Natural killer cell (primary cell): ENCODE measurements around the gene SLC25A52. TPM values are rescaled to one million over a fixed set of nuclear protein-coding genes. Genes with fewer than 3 reads are reported as not detected.

Source experiments
- ATAC-seq, 3 donors: fragments of 150-1000 bp in 2 of 3; fragments of 200-7000 bp in 1 of 3; cut with Tn5 transposase; 1 replicate in 1 of 3; 2 replicates in 2 of 3; pipeline ENCODE4 v1.10.0; 2021; ENCODE audit warnings: mild to moderate bottlenecking in 2 of 3, moderate library complexity in 2 of 3
- DNase-seq, 2 donors: peaks; one replicate each; pipeline versions ENCODE4 v3.0.0 to v3.0.0-alpha.2; 2013 to 2021; ENCODE audit warnings: mixed read lengths in 1 of 2
- H3K27ac ChIP-seq: one replicate; pipeline ENCODE4 v1.5.1; 2013; ENCODE audit warnings: mild to moderate bottlenecking, low read length
- H3K27me3 ChIP-seq: one replicate; pipeline ENCODE4 v1.6.1; 2013; ENCODE audit warnings: low read length; ENCODE audit not compliant: control insufficient read depth, insufficient read depth
- H3K36me3 ChIP-seq: one replicate; pipeline ENCODE4 v1.6.1; 2013; ENCODE audit warnings: low read length; ENCODE audit not compliant: control insufficient read depth, insufficient read depth
- H3K4me1 ChIP-seq: one replicate; pipeline ENCODE4 v1.6.1; 2013; ENCODE audit warnings: low read length; ENCODE audit not compliant: control insufficient read depth, insufficient read depth
- H3K4me3 ChIP-seq: one replicate; pipeline ENCODE4 v1.5.1; 2013; ENCODE audit warnings: low read length
- H3K9me3 ChIP-seq: one replicate; pipeline ENCODE4 v1.6.1; 2013; ENCODE audit warnings: low read length; ENCODE audit not compliant: control insufficient read depth, insufficient read depth
- H3K27ac Mint-ChIP-seq, 2 donors: one replicate each; pipeline ENCODE4 v1.8.0; 2022; ENCODE audit warnings: mild to moderate bottlenecking in 2 of 2, mixed read lengths in 2 of 2, moderate library complexity in 1 of 2
- H3K27me3 Mint-ChIP-seq, 2 donors: one replicate each; pipeline ENCODE4 v1.8.0; 2022; ENCODE audit warnings: low read depth in 2 of 2, mixed read lengths in 2 of 2
- H3K36me3 Mint-ChIP-seq: one replicate; pipeline ENCODE4 v1.8.0; 2022; ENCODE audit warnings: mixed read lengths
- H3K4me1 Mint-ChIP-seq, 2 donors: one replicate each; pipeline ENCODE4 v1.8.0; 2022; ENCODE audit warnings: mixed read lengths in 2 of 2
- H3K4me3 Mint-ChIP-seq: one replicate; pipeline ENCODE4 v1.8.0; 2022; ENCODE audit warnings: mild to moderate bottlenecking, moderate library complexity, mixed read lengths
- H3K9me3 Mint-ChIP-seq, 2 donors: one replicate each; pipeline ENCODE4 v1.8.0; 2022; ENCODE audit warnings: mixed read lengths in 2 of 2
- WGBS: methylation state at CpG from one replicate; pipeline ENCODE4 v1.1.7; 2013; ENCODE audit warnings: missing lambda C conversion rate; ENCODE audit not compliant: insufficient coverage; 5-methylcytosine and 5-hydroxymethylcytosine counted together
- intact Hi-C: fragments of 100-400 bp; cut with micrococcal nuclease; formaldehyde crosslinking; loops from one replicate; pipeline ENCODE4 v1.14.2; 2022
- total RNA-seq, 4 donors: library from RNA; stranded (reverse); fragments of 120-200 nt in 1 of 4; gene quantifications; one replicate each; pipeline versions ENCODE4 v1.2.3 to v1.2.4, GENCODE V29; 2013 to 2022
- TF ChIP-seq, protein P1 (sequence below): fragments of 200-600 bp; IDR thresholded peaks from one replicate; pipeline ENCODE4 v1.8.0; 2022; ENCODE audit warnings: antibody characterized with exemption

SLC25A52 gene
- total RNA-seq, 3 donors from 2014 or later (not counting 1 experiment from before 2014, with no cell fraction given): 0.40 to 1.1 TPM; not detected in 1

DNA sequence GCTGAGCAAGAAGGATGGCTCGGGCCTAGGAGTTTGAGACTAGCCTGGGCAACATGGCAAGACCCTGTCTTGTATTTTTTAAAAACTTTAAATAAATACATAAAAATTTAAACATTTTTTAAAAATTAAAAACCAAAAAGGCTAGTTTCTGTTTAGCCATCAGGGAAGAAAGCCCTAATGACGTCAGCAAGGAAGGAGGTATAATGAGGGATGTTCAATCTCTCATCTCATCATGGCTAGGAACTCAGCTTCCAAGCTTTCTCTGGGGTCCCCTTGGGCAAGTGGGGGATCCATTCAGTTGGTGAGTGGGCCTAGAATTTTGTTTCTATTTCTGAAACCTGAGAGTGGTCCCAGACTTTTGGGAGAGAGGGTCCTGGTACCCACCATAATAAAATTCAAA, 35.1 kb upstream of the SLC25A52 start:
- H3K9me3 Mint-ChIP-seq: no peaks in the 10 kb centered on the region
- Histone ChIP-seq H3K27ac (no peak overlapping the region), H3K27me3 (no peaks in the 10 kb centered on the region), H3K36me3 (no peaks in the 10 kb centered on the region), H3K4me1 (peaks cover 11% of the 10 kb centered on the region), H3K4me3 (no peak overlapping the region), H3K9me3 (no peaks in the 10 kb centered on the region)
- WGBS: 83% methylated on average over 2 of the region's 2 CpGs
- TF ChIP-seq, protein P1, sequence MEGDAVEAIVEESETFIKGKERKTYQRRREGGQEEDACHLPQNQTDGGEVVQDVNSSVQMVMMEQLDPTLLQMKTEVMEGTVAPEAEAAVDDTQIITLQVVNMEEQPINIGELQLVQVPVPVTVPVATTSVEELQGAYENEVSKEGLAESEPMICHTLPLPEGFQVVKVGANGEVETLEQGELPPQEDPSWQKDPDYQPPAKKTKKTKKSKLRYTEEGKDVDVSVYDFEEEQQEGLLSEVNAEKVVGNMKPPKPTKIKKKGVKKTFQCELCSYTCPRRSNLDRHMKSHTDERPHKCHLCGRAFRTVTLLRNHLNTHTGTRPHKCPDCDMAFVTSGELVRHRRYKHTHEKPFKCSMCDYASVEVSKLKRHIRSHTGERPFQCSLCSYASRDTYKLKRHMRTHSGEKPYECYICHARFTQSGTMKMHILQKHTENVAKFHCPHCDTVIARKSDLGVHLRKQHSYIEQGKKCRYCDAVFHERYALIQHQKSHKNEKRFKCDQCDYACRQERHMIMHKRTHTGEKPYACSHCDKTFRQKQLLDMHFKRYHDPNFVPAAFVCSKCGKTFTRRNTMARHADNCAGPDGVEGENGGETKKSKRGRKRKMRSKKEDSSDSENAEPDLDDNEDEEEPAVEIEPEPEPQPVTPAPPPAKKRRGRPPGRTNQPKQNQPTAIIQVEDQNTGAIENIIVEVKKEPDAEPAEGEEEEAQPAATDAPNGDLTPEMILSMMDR: no peak
- intact Hi-C loops: no loop called here
- ATAC-seq: no peak
- no peaks in the 10 kb centered on the region for H3K36me3 Mint-ChIP-seq
- H3K4me1 Mint-ChIP-seq: peaks cover 16 to 17% of the 10 kb centered on the region in 2 donors
- no peak overlapping the region for H3K27ac Mint-ChIP-seq
- no peak for DNase-seq
- no peak overlapping the region for H3K4me3 Mint-ChIP-seq
- no peaks in the 10 kb centered on the region for H3K27me3 Mint-ChIP-seq

DNA sequence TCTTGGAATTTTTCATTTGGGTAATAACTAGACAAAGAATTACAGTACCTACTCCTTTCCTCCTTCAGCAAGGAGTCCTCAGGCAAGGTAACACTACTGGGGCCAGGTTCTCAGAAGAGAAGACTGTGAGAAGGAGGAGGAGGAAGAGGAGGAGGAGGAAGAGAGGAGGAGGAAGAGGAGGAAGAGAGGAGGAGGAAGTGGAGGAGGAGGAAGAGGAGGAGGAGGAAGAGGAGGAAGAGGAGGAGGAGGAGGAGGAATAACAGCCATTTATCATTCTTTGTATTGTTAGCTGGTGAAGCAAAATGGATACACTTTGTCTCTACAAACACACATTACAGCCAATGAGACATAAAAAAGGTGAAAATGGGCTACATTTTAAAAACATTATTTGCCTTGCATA, 32.9 kb upstream of the SLC25A52 start:
- no peaks in the 10 kb centered on the region for H3K27me3 ChIP-seq
- Mint-ChIP-seq H3K9me3 (no peaks in the 10 kb centered on the region), H3K36me3 (no peaks in the 10 kb centered on the region), H3K27me3 (no peaks in the 10 kb centered on the region), H3K4me1 (peaks cover 16 to 17% of the 10 kb centered on the region in 2 donors), H3K27ac (no peak overlapping the region), H3K4me3 (no peak overlapping the region)
- ATAC-seq (no peak), DNase-seq (no peak)
- H3K36me3 ChIP-seq: no peaks in the 10 kb centered on the region
- no peaks in the 10 kb centered on the region for H3K9me3 ChIP-seq
- peaks cover 11% of the 10 kb centered on the region for H3K4me1 ChIP-seq
- H3K4me3 ChIP-seq: no peak overlapping the region
- TF ChIP-seq, protein P1: no peak
- intact Hi-C loops: no loop called here
- no peak overlapping the region for H3K27ac ChIP-seq

DNA sequence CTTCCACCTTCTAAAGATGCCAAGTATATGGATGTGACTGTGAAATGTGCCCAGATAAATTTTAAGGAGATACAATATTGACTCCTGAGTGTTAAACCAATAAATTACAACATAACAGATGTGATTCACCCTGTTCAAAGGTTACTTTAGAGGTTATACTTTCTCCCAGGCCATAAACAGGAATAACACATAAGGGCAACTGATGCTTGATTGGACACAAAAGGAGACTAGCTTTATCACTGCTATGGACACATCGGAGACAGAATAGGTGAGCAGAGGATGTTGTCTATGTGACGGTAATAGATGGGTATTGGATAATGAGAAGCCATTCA, 31.9 kb upstream of the SLC25A52 start:
- DNase-seq (no peak), ATAC-seq (no peak)
- no peaks in the 10 kb centered on the region for H3K9me3 ChIP-seq
- H3K27me3 ChIP-seq: no peaks in the 10 kb centered on the region
- no peaks in the 10 kb centered on the region for H3K36me3 ChIP-seq
- 97% methylated on average over 2 of the region's 2 CpGs for WGBS
- Mint-ChIP-seq H3K36me3 (no peaks in the 10 kb centered on the region), H3K27ac (peak overlapping the region in 1 of 2 donors; percentile 39), H3K9me3 (no peaks in the 10 kb centered on the region), H3K4me3 (no peak overlapping the region), H3K27me3 (peaks cover 0 to 3% of the 10 kb centered on the region in 2 donors), H3K4me1 (peaks cover 16 to 17% of the 10 kb centered on the region in 2 donors)
- no peak overlapping the region for H3K27ac ChIP-seq
- H3K4me1 ChIP-seq: peaks cover 11% of the 10 kb centered on the region
- no peak overlapping the region for H3K4me3 ChIP-seq
- intact Hi-C loops: no loop called here
- TF ChIP-seq, protein P1: no peak

DNA sequence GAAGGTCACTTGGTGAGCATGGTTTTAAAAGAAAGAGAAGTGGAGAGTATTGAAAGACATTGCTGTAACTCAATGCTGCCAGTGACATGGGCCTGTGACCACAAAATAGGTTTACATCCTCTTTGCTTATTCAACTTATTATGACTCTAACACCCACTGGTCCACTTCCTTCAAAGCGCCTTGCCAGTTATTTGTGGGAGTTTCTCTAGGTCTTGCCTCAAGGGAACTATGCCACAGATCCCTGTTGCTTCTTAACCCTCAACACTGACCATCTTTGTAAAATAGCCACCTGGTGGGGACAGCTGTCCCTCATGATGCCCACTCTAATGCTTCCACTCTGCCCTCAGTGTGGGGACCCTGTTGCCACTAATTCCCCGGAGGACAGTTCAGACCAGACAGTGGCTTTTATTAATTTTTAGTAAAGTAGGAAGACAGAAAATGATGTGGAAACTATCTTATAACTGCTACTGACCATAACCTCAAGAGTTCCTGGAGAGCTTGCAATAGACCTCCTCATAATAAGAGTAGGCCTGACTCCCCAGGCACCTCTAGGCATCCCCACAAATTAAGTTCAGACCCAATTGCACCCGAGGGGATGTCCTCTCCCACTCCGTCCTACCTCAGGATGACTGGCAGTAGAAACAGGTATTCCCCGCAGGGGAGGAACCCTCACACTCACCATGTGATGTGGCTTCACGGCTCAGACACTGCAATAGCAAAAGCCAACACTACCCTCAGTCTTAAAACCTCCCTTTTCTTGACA, 31.3 kb upstream of the SLC25A52 start:
- peaks cover 16 to 17% of the 10 kb centered on the region in 2 donors for H3K4me1 Mint-ChIP-seq
- peak overlapping the region in 1 of 2 donors; percentile 39 for H3K27ac Mint-ChIP-seq
- DNase-seq: no peak
- TF ChIP-seq, protein P1: no peak
- H3K27me3 Mint-ChIP-seq: peaks cover 0 to 3% of the 10 kb centered on the region in 2 donors
- Histone ChIP-seq H3K27me3 (no peaks in the 10 kb centered on the region), H3K4me1 (peaks cover 11% of the 10 kb centered on the region), H3K27ac (no peak overlapping the region), H3K4me3 (no peak overlapping the region), H3K9me3 (no peaks in the 10 kb centered on the region), H3K36me3 (no peaks in the 10 kb centered on the region)
- H3K9me3 Mint-ChIP-seq: no peaks in the 10 kb centered on the region
- intact Hi-C loops: no loop called here
- WGBS: 44% methylated on average over 6 of the region's 6 CpGs
- H3K4me3 Mint-ChIP-seq: no peak overlapping the region
- no peaks in the 10 kb centered on the region for H3K36me3 Mint-ChIP-seq
- peak; percentile 44 to 67 (median 51) for ATAC-seq
